HCT116 (cell line): ENCODE data around the gene ALOXE3. TPM values are rescaled to one million over a fixed set of nuclear protein-coding genes. Genes with fewer than 3 reads are reported as not detected.

Source experiments
- ATAC-seq: fragments of 200-7000 bp; cut with Tn5 transposase; 2 replicates; pipeline ENCODE4 v1.9.1; 2020; ENCODE audit warnings: mild to moderate bottlenecking, moderate library complexity
- BruUV-seq: library from RNA; stranded (reverse); fragments of 400-500 nt; replicated peaks from 2 replicates; lab custom pipeline; 2021; lab: Mats Ljungman, UMichigan
- CTCF ChIA-PET: fragments of 300-600 bp; sonication (Branson Sonifier 250); formaldehyde crosslinking; loops from one replicate; lab custom pipeline; 2021; ENCODE audit warnings: antibody characterized with exemption; lab: Charles Lee
- POLR2A ChIA-PET: fragments of 300-600, 350-600 bp; sonication (Branson Sonifier 250); formaldehyde crosslinking; loops from one replicate; lab custom pipeline; 2021; ENCODE audit warnings: antibody characterized with exemption; lab: Charles Lee
- RAD21 ChIA-PET, 2 experiments: fragments of 300-600 bp; sonication (Branson Sonifier 250); formaldehyde crosslinking; loops; one replicate each; lab custom pipeline; 2023; ENCODE audit warnings: low total read pairs in 2 of 2; ENCODE audit not compliant: uncharacterized antibody in 2 of 2, unreplicated experiment in 2 of 2, low non-redundant PET in 1 of 2; lab: Charles Lee
- DNase-seq: peaks from one replicate; pipeline ENCODE4 v3.0.0-alpha.2; 2010; ENCODE audit warnings: low read depth, low spot score
- H2AFZ ChIP-seq: fragments of 200-600 bp; shearing (Covaris generic), sonication (generic); 2 replicates; pipeline ENCODE4 v1.6.1; 2017; ENCODE audit warnings: low read depth, mixed run types, mixed read lengths, antibody characterized with exemption, low read length; ENCODE audit not compliant: poor library complexity, severe bottlenecking
- H3K27ac ChIP-seq: 2 replicates; pipeline ENCODE4 v1.5.1; 2012; ENCODE audit warnings: low read depth, low read length
- H3K27me3 ChIP-seq: fragments of 200-600 bp; sonication (generic); 2 replicates; pipeline ENCODE4 v1.6.1; 2016; ENCODE audit warnings: mixed run types, low read length, mixed read lengths; ENCODE audit not compliant: insufficient read depth
- H3K36me3 ChIP-seq, 2 experiments: fragments of 200-500 bp in 1 of 2; fragments of 200-600 bp in 1 of 2; sonication (Bioruptor generic) in 1 of 2; sonication (generic) in 1 of 2; 2 replicates each; pipeline versions ENCODE4 v1.5.1 to v1.6.1; 2014 to 2016; ENCODE audit warnings: low read length in 2 of 2, inconsistent platforms in 1 of 2, mixed read lengths in 1 of 2, mixed run types in 1 of 2; ENCODE audit not compliant: insufficient read depth in 2 of 2, control insufficient read depth in 1 of 2
- H3K4me1 ChIP-seq, 2 experiments: fragments of 200-600 bp in 1 of 2; sonication (generic) in 1 of 2; 2 replicates each; pipeline versions ENCODE4 v1.5.1 to v1.6.1; 2012 to 2017; ENCODE audit warnings: low read length in 2 of 2, inconsistent platforms in 1 of 2, mild to moderate bottlenecking in 1 of 2, mixed read lengths in 1 of 2, mixed run types in 1 of 2, moderate library complexity in 1 of 2; ENCODE audit not compliant: insufficient read depth in 2 of 2, control insufficient read depth in 1 of 2
- H3K4me2 ChIP-seq: fragments of 200-600 bp; sonication (generic); 2 replicates; pipeline ENCODE4 v1.6.1; 2017; ENCODE audit warnings: mixed run types, low read length, mixed read lengths
- H3K4me3 ChIP-seq, 2 experiments: fragments of 200-600 bp in 1 of 2; sonication (generic) in 1 of 2; replicated peaks in 1 of 2; 2 replicates each; pipeline ENCODE4 v1.5.1; 2011 to 2016; ENCODE audit warnings: low read length in 2 of 2, control low read depth in 1 of 2, low read depth in 1 of 2, mild to moderate bottlenecking in 1 of 2, mixed read lengths in 1 of 2, mixed run types in 1 of 2
- H3K79me2 ChIP-seq: fragments of 200-600 bp; sonication (generic); 2 replicates; pipeline ENCODE4 v1.6.1; 2017; ENCODE audit warnings: mild to moderate bottlenecking, mixed run types, low read length, moderate library complexity, mixed read lengths; ENCODE audit not compliant: insufficient read depth
- H3K9ac ChIP-seq: fragments of 200-600 bp; sonication (generic); 2 replicates; pipeline ENCODE4 v1.6.1; 2016; ENCODE audit warnings: low read length, mixed read lengths
- H3K9me2 ChIP-seq: fragments of 200-600 bp; sonication (generic), shearing (Covaris generic); 2 replicates; pipeline ENCODE4 v1.6.1; 2017; ENCODE audit warnings: mixed run types, mild to moderate bottlenecking, moderate library complexity; ENCODE audit not compliant: insufficient read depth
- H3K9me3 ChIP-seq, 2 experiments: fragments of 200-500 bp in 1 of 2; fragments of 200-600 bp in 1 of 2; sonication (Bioruptor generic) in 1 of 2; sonication (generic) in 1 of 2; 2 replicates each; pipeline ENCODE4 v1.6.1; 2014 to 2017; ENCODE audit warnings: low read length in 2 of 2, mixed read lengths in 2 of 2, inconsistent platforms in 1 of 2, low read depth in 1 of 2, mild to moderate bottlenecking in 1 of 2, mixed run types in 1 of 2, moderate library complexity in 1 of 2; ENCODE audit not compliant: control insufficient read depth in 1 of 2, insufficient read depth in 1 of 2
- H4K20me1 ChIP-seq: fragments of 200-600 bp; sonication (generic), shearing (Covaris generic); 2 replicates; pipeline ENCODE4 v1.6.1; 2017; ENCODE audit warnings: mixed run types, mild to moderate bottlenecking, moderate library complexity; ENCODE audit not compliant: insufficient read depth
- CBX3 ChIP-seq: IDR thresholded peaks from 2 replicates; pipeline ENCODE4 v1.6.1; 2012; ENCODE audit warnings: low read depth
- CEBPB ChIP-seq: IDR thresholded peaks from 2 replicates; pipeline ENCODE4 v1.6.1; 2012; ENCODE audit warnings: low read depth
- EGR1 ChIP-seq: IDR thresholded peaks from 2 replicates; pipeline ENCODE4 v1.6.1; 2012; ENCODE audit warnings: low read depth
- ELF1 ChIP-seq: IDR thresholded peaks from 2 replicates; pipeline ENCODE4 v1.6.1; 2012; ENCODE audit warnings: low read depth, borderline replicate concordance
- EZH2 ChIP-seq: fragments of 200-600 bp; sonication (generic); IDR thresholded peaks from 2 replicates; pipeline ENCODE4 v1.6.1; 2017; ENCODE audit warnings: antibody characterized with exemption, mixed run types
- EZH2phosphoT487 ChIP-seq: fragments of 200-600 bp; IDR thresholded peaks from 2 replicates; pipeline ENCODE4 v1.6.1; 2018; ENCODE audit warnings: antibody characterized with exemption, borderline replicate concordance
- FOSL1 ChIP-seq: IDR thresholded peaks from 2 replicates; pipeline ENCODE4 v1.6.1; 2012; ENCODE audit warnings: low read depth
- JUND ChIP-seq: IDR thresholded peaks from 2 replicates; pipeline ENCODE4 v1.6.1; 2012
- POLR2A ChIP-seq: IDR thresholded peaks from 2 replicates; pipeline ENCODE4 v1.7.0; 2011; ENCODE audit warnings: borderline replicate concordance; ENCODE audit not compliant: insufficient read depth, insufficient read length; ENCODE audit errors: extremely low read depth
- POLR2AphosphoS5 ChIP-seq: IDR thresholded peaks from 2 replicates; pipeline ENCODE4 v1.6.1; 2011; ENCODE audit warnings: mild to moderate bottlenecking, low read depth, low read length, moderate library complexity
- RAD21 ChIP-seq: IDR thresholded peaks from 2 replicates; pipeline ENCODE4 v1.6.1; 2012; ENCODE audit warnings: low read depth, mild to moderate bottlenecking
- SRF ChIP-seq: IDR thresholded peaks from 2 replicates; pipeline ENCODE4 v1.6.1; 2012; ENCODE audit warnings: low read depth
- TCF7L2 ChIP-seq: IDR thresholded peaks from 2 replicates; pipeline ENCODE4 v1.7.0; 2011; ENCODE audit warnings: borderline replicate concordance, inconsistent platforms; ENCODE audit not compliant: insufficient read depth, insufficient read length; ENCODE audit errors: extremely low read depth
- YY1 ChIP-seq: IDR thresholded peaks from 2 replicates; pipeline ENCODE4 v1.6.1; 2011; ENCODE audit warnings: low read length, low read depth, moderate library complexity, mild to moderate bottlenecking; ENCODE audit not compliant: insufficient replicate concordance; ENCODE audit errors: extremely low read depth
- ZNF274 ChIP-seq: fragments of 200-500 bp; sonication (Bioruptor generic); IDR thresholded peaks from 2 replicates; pipeline ENCODE4 v1.6.1; 2014; ENCODE audit warnings: mild to moderate bottlenecking, low read depth, low read length, inconsistent platforms
- intact Hi-C: fragments of 100-400 bp; cut with micrococcal nuclease; formaldehyde crosslinking; loops from 2 replicates; pipeline ENCODE4 v1.10.0; 2022
- total RNA-seq: library from RNA; stranded (reverse); gene quantifications from one replicate; pipeline ENCODE4 v1.2.1, GENCODE V29; 2021; ENCODE audit not compliant: unreplicated experiment
- TF ChIP-seq, protein P1 (sequence below), 3 experiments: fragments of 200-600 bp in 1 of 3; sonication (generic) in 1 of 3; IDR thresholded peaks in 2 of 3; conservative IDR thresholded peaks in 1 of 3; 2 replicates each; pipeline ENCODE4 v1.5.1; 2012 to 2017; ENCODE audit warnings: low read depth in 2 of 3, low read length in 2 of 3, antibody characterized with exemption in 1 of 3, borderline replicate concordance in 1 of 3, control low read depth in 1 of 3, mild to moderate bottlenecking in 1 of 3, mixed read lengths in 1 of 3, mixed run types in 1 of 3, moderate library complexity in 1 of 3; ENCODE audit not compliant: insufficient read depth in 1 of 3
- TF ChIP-seq, protein P2 (sequence below): IDR thresholded peaks from 2 replicates; pipeline ENCODE4 v1.6.1; 2012
- TF ChIP-seq, protein P3 (sequence below): IDR thresholded peaks from 2 replicates; pipeline ENCODE4 v1.6.1; 2012; ENCODE audit warnings: low read depth
- TF ChIP-seq, protein P4 (sequence below): IDR thresholded peaks from 2 replicates; pipeline ENCODE4 v1.6.1; 2012

ALOXE3 gene
- total RNA-seq, 1 experiment from 2014 or later, result 3.5 TPM

DNA sequence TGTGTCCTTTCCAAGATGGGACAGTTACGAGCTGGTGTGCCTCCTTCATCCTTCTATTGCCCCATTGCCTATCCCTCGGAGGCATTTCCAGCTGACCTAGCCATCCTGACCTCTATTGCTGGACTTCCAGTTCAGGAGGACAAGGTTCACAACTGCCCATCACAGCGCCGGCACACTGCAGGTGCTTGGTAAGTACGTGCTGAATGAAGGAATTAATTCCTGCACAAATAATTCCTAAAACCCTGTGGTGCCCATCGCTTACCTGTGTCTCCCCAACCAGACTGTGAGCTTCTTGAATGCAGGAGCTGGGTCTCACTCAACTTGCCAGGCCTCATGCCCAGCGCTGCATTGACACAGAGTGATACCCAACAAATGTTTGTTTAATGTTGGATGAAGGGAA, 66.5 kb downstream of the ALOXE3 start:
- no peak overlapping the region for H3K4me3 ChIP-seq
- no peaks in the 10 kb centered on the region for H3K79me2 ChIP-seq
- no peak for DNase-seq
- H3K4me1 ChIP-seq, result no peaks in the 10 kb centered on the region
- no peaks in the 10 kb centered on the region for H3K9me3 ChIP-seq
- H3K36me3 ChIP-seq, result no peaks in the 10 kb centered on the region
- H3K9ac ChIP-seq, result no peak overlapping the region
- no peak for ATAC-seq
- intact Hi-C loops, result no loop called here
- H3K9me2 ChIP-seq, result no peaks in the 10 kb centered on the region
- H3K27ac ChIP-seq, result no peak overlapping the region
- TF ChIP-seq EGR1 (no peak), POLR2AphosphoS5 (no peak), CBX3 (no peak), TCF7L2 (no peak), ELF1 (no peak), RAD21 (no peak), SRF (no peak), EZH2 (no peak), EZH2phosphoT487 (no peak), FOSL1 (no peak), JUND (no peak), ZNF274 (no peak), POLR2A (no peak), YY1 (no peak), CEBPB (no peak)
- TF ChIP-seq, protein P1, sequence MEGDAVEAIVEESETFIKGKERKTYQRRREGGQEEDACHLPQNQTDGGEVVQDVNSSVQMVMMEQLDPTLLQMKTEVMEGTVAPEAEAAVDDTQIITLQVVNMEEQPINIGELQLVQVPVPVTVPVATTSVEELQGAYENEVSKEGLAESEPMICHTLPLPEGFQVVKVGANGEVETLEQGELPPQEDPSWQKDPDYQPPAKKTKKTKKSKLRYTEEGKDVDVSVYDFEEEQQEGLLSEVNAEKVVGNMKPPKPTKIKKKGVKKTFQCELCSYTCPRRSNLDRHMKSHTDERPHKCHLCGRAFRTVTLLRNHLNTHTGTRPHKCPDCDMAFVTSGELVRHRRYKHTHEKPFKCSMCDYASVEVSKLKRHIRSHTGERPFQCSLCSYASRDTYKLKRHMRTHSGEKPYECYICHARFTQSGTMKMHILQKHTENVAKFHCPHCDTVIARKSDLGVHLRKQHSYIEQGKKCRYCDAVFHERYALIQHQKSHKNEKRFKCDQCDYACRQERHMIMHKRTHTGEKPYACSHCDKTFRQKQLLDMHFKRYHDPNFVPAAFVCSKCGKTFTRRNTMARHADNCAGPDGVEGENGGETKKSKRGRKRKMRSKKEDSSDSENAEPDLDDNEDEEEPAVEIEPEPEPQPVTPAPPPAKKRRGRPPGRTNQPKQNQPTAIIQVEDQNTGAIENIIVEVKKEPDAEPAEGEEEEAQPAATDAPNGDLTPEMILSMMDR (IDR thresholded peaks at IDR 0.05 in 2 of 3, conservative IDR thresholded peaks at IDR 0.05 in 1 of 3; ENCODE audit: borderline replicate concordance in 1 of 3, insufficient read depth in 1 of 3, low read depth in 2 of 3, low read length in 2 of 3), result no peak
- TF ChIP-seq, protein P2, sequence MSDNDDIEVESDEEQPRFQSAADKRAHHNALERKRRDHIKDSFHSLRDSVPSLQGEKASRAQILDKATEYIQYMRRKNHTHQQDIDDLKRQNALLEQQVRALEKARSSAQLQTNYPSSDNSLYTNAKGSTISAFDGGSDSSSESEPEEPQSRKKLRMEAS, result no peak
- TF ChIP-seq, protein P3, sequence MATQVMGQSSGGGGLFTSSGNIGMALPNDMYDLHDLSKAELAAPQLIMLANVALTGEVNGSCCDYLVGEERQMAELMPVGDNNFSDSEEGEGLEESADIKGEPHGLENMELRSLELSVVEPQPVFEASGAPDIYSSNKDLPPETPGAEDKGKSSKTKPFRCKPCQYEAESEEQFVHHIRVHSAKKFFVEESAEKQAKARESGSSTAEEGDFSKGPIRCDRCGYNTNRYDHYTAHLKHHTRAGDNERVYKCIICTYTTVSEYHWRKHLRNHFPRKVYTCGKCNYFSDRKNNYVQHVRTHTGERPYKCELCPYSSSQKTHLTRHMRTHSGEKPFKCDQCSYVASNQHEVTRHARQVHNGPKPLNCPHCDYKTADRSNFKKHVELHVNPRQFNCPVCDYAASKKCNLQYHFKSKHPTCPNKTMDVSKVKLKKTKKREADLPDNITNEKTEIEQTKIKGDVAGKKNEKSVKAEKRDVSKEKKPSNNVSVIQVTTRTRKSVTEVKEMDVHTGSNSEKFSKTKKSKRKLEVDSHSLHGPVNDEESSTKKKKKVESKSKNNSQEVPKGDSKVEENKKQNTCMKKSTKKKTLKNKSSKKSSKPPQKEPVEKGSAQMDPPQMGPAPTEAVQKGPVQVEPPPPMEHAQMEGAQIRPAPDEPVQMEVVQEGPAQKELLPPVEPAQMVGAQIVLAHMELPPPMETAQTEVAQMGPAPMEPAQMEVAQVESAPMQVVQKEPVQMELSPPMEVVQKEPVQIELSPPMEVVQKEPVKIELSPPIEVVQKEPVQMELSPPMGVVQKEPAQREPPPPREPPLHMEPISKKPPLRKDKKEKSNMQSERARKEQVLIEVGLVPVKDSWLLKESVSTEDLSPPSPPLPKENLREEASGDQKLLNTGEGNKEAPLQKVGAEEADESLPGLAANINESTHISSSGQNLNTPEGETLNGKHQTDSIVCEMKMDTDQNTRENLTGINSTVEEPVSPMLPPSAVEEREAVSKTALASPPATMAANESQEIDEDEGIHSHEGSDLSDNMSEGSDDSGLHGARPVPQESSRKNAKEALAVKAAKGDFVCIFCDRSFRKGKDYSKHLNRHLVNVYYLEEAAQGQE, result no peak
- TF ChIP-seq, protein P4, sequence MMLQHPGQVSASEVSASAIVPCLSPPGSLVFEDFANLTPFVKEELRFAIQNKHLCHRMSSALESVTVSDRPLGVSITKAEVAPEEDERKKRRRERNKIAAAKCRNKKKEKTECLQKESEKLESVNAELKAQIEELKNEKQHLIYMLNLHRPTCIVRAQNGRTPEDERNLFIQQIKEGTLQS, result no peak
- POLR2A ChIA-PET, result no interaction called here
- RAD21 ChIA-PET, result no interaction called here
- no TSS peak for BruUV-seq
- H2AFZ ChIP-seq, result no peak overlapping the region
- CTCF ChIA-PET, result interaction anchor here (1.6 kb wide), 1 partner anchor 10 kb away, joined by 4 read pairs; no protein-coding TSS in a partner anchor
- no peaks in the 10 kb centered on the region for H4K20me1 ChIP-seq
- H3K27me3 ChIP-seq, result no peaks in the 10 kb centered on the region
- no peak overlapping the region for H3K4me2 ChIP-seq
